SKM-1 (cell line): ENCODE measurements around the gene TLDC2.
"Not testable (repeated sequence)": the region's sequence is repeated elsewhere in the genome, so short reads cannot be mapped to it uniquely, and the experiment has no call there.

Experiments
- DNase-seq: peaks from one replicate; lab custom pipeline; 2025; ENCODE audit not compliant: unreplicated experiment; lab: John Stamatoyannopoulos, UW

Gene TLDC2

DNA sequence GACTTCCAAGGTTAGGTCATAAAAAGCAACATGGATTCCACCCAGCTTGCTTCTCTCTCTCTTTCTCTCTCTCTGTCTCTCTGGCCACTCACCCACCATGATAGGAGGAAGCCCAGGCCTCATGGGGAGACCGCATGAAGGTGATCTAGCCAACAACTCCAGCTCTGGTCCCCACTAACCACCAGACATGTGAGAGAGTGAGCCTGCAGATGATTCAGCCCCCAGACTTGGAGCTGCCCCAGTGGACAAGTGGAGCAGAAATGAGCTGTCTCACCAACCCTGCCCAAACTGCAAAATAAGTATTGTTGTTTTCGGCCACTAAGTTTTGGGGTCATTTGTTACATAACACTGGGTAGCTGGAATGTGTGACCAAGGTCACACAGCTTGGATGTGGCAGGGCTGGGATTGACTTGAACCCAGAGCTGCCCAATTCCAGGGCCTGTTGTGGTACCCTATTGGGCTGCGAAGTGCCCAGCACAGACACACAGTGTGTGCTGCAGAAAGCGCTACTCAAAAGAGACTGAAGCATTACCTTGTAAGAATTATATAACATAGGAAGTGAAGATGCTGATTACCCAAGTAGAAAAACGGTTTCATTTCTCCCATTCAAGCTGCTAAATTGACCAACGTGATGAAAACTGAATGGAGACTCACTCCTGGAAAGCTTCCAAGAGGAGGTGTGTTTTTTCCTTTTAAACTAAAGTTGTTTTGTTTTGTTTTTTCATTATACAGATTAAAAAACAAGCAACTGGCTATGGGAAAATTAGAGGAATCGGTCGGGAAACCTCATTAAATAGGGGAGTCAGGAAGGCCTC is 9.1 kb upstream of the TLDC2 start:
- no peak for DNase-seq

GRCh38 chr20:36871640-36872570 is 4.0 kb upstream of the TLDC2 start:
- no peak for DNase-seq

- DNase-seq = no peak
Measured at GRCh38 chr20:36872852-36873251, 3.1 kb upstream of the TLDC2 start.

DNA sequence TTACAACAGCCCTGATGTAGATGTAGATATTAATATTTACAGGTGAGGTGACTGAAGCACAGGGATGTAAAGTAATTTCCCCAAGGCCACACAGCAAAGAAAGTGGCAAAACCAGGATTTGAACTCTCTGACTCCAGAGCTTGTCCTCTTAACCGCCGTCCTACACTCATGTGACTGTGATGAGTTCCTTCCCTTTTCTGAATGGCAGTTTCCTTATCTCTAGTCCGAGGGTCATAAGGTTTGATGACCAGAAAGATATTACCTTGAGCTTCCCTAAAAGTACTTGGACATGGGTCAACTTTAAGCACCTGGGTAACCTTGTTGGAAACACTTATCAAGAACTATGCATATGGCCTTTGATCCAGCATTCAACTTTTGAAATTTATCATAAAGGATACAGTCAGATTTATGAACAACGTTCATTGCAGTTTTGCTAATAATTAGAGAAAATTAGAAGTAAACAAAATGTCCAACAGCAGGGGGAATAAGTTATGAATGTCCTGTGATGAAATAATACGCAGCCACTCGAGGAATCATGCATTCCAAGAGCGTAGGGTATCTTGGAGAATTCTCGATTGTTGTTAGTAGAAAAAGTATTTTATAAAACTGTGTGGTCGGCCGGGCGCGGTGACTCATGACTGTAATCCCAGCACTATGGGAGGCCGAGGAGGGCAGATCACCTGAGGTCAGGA is 2.3 kb upstream of the TLDC2 start:
- DNase-seq = no peak

GRCh38 chr20:36875093-36875492 is 845 bp upstream of the TLDC2 start:
- not testable (repeated sequence) for DNase-seq

- DNase-seq = no peak
Measured at GRCh38 chr20:36876473-36876833, 515 bp downstream of the TLDC2 start.

- DNase-seq = no peak
Measured at GRCh38 chr20:36878941-36879340, 3.0 kb downstream of the TLDC2 start.

DNA sequence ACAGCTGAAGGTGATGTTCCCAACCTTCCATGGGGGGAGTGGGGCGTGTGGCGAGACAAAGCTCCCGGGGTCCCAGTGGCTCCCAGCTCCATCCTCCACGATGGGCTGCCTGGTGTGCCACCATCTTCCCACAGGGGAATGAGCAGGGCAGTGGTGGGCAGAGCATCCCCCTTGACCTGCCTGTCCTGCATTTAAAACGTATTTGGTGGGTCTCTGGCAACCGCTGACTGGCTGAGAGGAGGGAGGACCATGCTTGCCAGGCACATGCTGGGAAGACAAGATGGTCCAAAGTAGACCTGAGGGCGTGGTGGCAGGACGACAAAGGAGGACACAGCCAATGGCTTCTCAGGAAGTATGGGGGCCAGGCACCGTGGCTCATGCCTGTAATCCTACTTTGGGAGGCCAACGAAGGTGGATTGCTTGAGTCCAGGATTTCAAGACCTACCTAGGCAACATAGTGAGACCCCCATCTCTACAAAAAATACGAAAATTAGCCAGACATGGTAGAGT is 4.9 kb downstream of the TLDC2 start:
- no peak for DNase-seq

DNA sequence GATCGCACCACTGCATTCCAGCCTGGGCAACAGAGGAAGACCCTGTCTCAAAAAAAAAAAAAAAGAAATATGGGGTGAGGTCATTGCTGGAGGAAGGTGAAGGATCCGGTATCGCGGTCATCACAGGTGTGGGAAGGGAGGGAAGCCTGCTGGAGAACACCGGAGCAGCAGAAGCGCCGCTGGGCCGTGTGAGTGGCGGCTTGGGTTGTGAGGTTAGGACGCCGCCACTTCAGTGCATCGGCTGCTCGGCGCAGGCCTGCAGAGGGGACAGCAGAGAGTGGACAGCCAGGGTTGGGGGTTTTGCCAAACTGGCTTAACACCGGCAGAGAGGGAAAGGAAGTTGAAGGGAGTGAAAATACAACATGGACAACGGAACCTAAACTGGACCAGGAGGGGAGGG is 5.4 kb downstream of the TLDC2 start:
- no peak for DNase-seq

GRCh38 chr20:36881888-36882287 is 6.0 kb downstream of the TLDC2 start:
- no peak for DNase-seq

DNA sequence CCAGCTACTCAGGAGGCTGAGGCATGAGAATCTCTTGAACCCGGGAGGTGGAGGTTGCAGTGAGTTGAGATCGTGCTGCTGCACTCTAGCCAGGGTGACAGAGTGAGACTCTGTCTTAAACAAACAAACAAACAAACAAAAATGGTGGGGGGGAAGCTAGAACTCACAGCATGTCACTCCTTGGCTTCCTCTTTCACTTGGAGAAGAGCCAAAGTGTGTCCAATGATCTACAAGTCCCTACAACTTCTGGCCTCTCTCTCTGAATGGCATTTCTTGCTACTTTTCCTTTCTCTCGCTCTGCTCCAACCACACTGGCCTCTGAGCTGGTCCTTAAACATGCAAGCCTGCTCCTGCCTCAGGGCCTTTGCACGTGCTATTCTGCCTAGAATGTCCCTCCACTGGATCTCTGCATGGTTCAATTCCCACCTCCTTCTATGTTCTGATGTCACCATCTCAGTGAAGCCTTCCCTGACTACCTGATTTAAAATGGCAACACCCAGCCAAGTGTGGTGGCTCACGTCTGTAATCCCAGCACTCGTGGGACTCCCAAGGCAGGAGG is 8.1 kb downstream of the TLDC2 start:
- DNase-seq = no peak

GRCh38 chr20:36885356-36885755 is 9.4 kb downstream of the TLDC2 start:
- no peak for DNase-seq

- peak; percentile 50 for DNase-seq
Measured at GRCh38 chr20:36886859-36887751, 11.2 kb downstream of the TLDC2 start.

GRCh38 chr20:36887752-36888090 is 11.8 kb downstream of the TLDC2 start:
- DNase-seq = no peak

DNA sequence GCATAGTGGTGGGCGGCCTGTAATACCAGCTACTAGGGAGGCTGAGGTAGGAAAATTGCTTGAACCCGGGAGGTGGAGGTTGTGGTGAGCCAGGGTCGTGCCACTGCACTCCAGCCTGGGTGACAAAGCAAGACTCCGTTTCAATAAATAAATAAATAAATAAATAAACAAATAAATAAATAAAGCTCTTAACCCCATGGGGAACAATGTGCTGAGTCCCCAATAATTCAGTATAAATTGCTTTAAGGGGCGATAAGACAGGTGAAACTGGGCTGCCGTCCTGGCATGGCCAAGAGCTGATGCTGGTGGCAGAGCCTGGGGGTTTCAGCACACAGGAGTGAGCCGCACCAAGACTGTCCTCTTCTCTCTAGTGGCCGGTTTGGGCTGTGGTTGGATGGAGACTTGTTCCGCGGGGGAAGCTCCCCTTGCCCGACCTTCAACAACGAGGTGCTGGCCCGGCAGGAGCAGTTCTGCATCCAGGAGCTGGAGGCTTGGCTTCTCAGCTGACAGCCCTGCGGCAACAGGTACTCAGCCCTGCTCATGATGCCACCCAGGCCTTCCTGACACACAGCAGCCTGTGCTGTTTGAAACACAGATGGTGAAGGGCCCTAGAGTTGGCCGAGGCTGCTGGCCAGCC is 13.1 kb downstream of the TLDC2 start:
- no peak for DNase-seq

- no peak for DNase-seq
Measured at GRCh38 chr20:36890586-36890985, 14.6 kb downstream of the TLDC2 start.

DNA sequence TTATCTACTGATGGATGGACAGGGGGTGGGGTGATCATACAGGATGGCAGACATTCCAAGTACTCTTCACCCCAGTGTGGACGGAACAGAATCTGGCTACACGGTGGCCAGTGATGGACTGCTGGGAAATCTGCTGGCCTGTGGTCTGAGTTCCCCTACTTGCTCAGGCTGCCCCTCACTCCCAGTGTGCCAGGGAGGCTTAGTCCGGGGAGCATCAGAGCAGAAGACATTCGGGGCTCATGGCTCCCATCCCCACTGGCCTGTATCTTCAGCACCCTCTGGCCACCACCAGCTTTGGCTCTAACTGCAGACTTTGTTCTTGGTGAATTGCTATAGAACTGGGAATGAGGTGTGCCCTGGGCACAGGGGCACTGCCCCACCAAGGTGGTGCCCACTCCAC is 15.3 kb downstream of the TLDC2 start:
- no peak for DNase-seq

DNA sequence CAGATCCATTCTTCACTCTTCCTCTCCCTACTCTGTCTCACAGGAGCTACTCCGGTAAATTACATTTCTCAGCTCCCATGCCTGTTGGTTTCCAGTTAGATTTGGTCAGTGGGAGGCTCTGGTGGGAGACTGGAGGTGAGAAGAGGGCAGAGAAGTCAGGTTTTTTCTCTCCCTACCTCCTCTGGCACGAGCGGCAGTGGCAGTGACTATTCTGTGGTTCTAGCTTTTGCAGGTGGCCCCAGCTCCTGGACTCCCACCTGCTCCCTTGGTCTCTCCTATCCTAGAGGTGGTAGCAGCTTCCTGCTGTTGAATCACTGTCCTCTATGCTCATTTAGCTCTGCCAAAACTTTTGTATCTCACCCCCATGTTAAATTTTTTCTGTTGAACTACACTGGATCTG is 17.9 kb downstream of the TLDC2 start:
- no peak for DNase-seq

- no peak for DNase-seq
Measured at GRCh38 chr20:36895036-36895435, 19.1 kb downstream of the TLDC2 start.

DNA sequence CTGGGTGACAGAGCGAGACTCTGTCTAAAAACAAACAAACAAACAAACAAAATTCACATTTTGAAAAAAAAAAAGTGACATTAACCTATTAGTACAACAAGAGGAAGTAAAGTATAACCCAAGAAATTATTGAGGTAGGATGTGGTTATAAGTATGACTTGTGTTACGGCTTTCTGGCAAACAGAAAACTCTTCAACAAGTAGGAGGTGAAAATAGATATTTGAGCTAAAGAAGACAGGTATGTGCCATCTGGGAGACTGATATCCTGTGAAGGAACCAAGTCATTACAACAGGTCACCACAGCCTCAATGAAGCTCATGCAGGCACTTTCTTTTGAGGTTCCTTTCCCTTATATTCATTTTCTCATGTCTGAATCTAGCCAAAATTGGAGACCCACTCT is 28.8 kb downstream of the TLDC2 start:
- no peak for DNase-seq
